Hepatocyte (in vitro differentiated cells): Measurements from ENCODE around the gene NOS3. TPM values are rescaled to one million over a fixed set of nuclear protein-coding genes. Genes with fewer than 3 reads are reported as not detected.
A peak's percentile ranks its signal among the peaks of the same experiment; 100 is the strongest.

Experiments
- DNase-seq: peaks from one replicate; pipeline ENCODE4 v3.0.0-alpha.2; 2016; ENCODE audit warnings: low spot score
- H2AFZ ChIP-seq: fragments of 200-600 bp; sonication (generic); 2 replicates; pipeline ENCODE4 v1.6.0; 2016; ENCODE audit warnings: antibody characterized with exemption, mild to moderate bottlenecking
- H3K27ac ChIP-seq: fragments of 200-600 bp; sonication (generic); 2 replicates; pipeline ENCODE4 v1.5.1; 2016; ENCODE audit warnings: mild to moderate bottlenecking
- H3K27me3 ChIP-seq: fragments of 200-600 bp; sonication (generic); 2 replicates; pipeline ENCODE4 v1.6.1; 2016
- H3K36me3 ChIP-seq: fragments of 200-600 bp; sonication (generic); replicated peaks from 2 replicates; pipeline ENCODE4 v1.5.1; 2016; ENCODE audit warnings: low read depth; ENCODE audit not compliant: insufficient read depth
- H3K4me1 ChIP-seq: fragments of 200-600 bp; sonication (generic); 2 replicates; pipeline ENCODE4 v1.5.1; 2016; ENCODE audit warnings: mild to moderate bottlenecking, moderate library complexity; ENCODE audit not compliant: insufficient read depth
- H3K4me2 ChIP-seq: fragments of 200-600 bp; sonication (generic); 2 replicates; pipeline ENCODE4 v1.6.0; 2016
- H3K4me3 ChIP-seq: fragments of 200-600 bp; sonication (generic); 2 replicates; pipeline ENCODE4 v1.5.1; 2016; ENCODE audit warnings: mild to moderate bottlenecking
- H3K79me2 ChIP-seq: fragments of 200-600 bp; sonication (generic); 2 replicates; pipeline ENCODE4 v1.6.0; 2017; ENCODE audit warnings: mild to moderate bottlenecking
- H3K9me2 ChIP-seq: fragments of 200-600 bp; sonication (generic); replicated peaks from 2 replicates; pipeline ENCODE4 v1.6.0; 2017; ENCODE audit warnings: mild to moderate bottlenecking; ENCODE audit not compliant: insufficient read depth
- H3K9me3 ChIP-seq: fragments of 200-600 bp; sonication (generic); 2 replicates; pipeline ENCODE4 v1.5.1; 2016; ENCODE audit warnings: low read depth, mild to moderate bottlenecking
- H4K20me1 ChIP-seq: fragments of 200-600 bp; sonication (generic); 2 replicates; pipeline ENCODE4 v1.6.0; 2016; ENCODE audit warnings: mild to moderate bottlenecking; ENCODE audit not compliant: insufficient read depth, poor library complexity, severe bottlenecking
- EZH2 ChIP-seq: fragments of 200-600 bp; sonication (generic); IDR thresholded peaks from 2 replicates; pipeline ENCODE4 v1.6.1; 2016; ENCODE audit warnings: antibody characterized with exemption, mild to moderate bottlenecking, borderline replicate concordance
- EZH2phosphoT487 ChIP-seq: fragments of 200-600 bp; sonication (generic); IDR thresholded peaks from one replicate; pipeline ENCODE4 v1.6.1; 2018; ENCODE audit warnings: antibody characterized with exemption, mild to moderate bottlenecking, low read depth, moderate library complexity; ENCODE audit not compliant: unreplicated experiment, severe bottlenecking
- WGBS: methylation state at CpG from one replicate; pipeline ENCODE4 v1.1.6; 2016; ENCODE audit warnings: low lambda C conversion rate; ENCODE audit errors: missing lambda C conversion rate; 5-methylcytosine and 5-hydroxymethylcytosine counted together
- polyA plus RNA-seq: library from polyadenylated mRNA; unstranded; fragments of >200 nt; fragmentation: Nextera tagmentation; extraction: Ambion mirVana; gene quantifications from 2 replicates; pipeline ENCODE4 v1.2.1, GENCODE V29; 2016
- total RNA-seq: library from RNA; depleted of rRNA; stranded (reverse); fragments of >200 nt; gene quantifications from 2 replicates; pipeline ENCODE4 v1.2.3, GENCODE V29; 2014
- TF ChIP-seq, protein P1 (sequence below): fragments of 200-600 bp; sonication (generic); IDR thresholded peaks from 2 replicates; pipeline ENCODE4 v1.5.1; 2016; ENCODE audit warnings: antibody characterized with exemption, mild to moderate bottlenecking; ENCODE audit not compliant: poor library complexity

Gene NOS3
- total and polyA plus RNA-seq, 2 experiments from 2014 or later = 9.8 to 17.4 TPM

DNA sequence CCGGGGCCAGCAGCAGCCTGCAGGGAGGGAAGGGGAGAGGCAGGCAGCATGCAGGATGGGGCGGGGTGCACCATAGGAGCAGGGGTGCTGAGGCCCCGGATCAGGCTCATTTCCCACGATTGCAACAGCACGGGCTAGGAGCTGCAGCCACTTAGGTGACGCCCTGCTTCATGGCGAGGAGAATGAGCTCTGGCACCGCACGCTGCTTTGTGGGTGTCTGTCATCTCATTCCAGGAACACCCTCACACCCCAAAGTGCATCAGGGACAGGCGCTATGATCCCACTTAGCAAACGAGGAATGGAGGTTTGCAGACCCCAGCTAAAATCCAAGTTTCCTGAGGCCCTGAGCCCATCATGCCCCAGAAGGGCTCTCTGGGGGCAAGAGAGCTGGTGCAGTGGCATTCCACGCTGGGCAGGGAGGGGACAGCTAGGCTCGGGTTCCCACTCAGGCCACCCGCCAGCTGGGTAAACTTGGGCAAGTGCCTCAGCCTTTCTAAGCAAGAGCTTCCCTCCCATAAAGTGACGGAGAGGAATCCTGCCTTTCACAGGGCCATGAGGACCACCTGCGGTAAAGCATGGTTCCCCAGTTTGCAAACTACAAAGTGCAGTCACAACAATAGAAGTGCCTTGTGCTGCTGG lies 22.0 kb upstream of the NOS3 start:
- Histone ChIP-seq H3K4me3 (no peak overlapping the region), H3K4me1 (peaks cover 59% of the 10 kb centered on the region), H3K27ac (no peak overlapping the region), H3K27me3 (peaks cover 9% of the 10 kb centered on the region), H4K20me1 (no peaks in the 10 kb centered on the region), H2AFZ (no peak overlapping the region), H3K9me2 (no peaks in the 10 kb centered on the region), H3K9me3 (no peaks in the 10 kb centered on the region), H3K36me3 (no peaks in the 10 kb centered on the region), H3K4me2 (no peak overlapping the region), H3K79me2 (no peaks in the 10 kb centered on the region)
- TF ChIP-seq EZH2 (no peak), EZH2phosphoT487 (no peak)
- TF ChIP-seq, protein P1, sequence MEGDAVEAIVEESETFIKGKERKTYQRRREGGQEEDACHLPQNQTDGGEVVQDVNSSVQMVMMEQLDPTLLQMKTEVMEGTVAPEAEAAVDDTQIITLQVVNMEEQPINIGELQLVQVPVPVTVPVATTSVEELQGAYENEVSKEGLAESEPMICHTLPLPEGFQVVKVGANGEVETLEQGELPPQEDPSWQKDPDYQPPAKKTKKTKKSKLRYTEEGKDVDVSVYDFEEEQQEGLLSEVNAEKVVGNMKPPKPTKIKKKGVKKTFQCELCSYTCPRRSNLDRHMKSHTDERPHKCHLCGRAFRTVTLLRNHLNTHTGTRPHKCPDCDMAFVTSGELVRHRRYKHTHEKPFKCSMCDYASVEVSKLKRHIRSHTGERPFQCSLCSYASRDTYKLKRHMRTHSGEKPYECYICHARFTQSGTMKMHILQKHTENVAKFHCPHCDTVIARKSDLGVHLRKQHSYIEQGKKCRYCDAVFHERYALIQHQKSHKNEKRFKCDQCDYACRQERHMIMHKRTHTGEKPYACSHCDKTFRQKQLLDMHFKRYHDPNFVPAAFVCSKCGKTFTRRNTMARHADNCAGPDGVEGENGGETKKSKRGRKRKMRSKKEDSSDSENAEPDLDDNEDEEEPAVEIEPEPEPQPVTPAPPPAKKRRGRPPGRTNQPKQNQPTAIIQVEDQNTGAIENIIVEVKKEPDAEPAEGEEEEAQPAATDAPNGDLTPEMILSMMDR = no peak
- DNase-seq = no peak
- 81% methylated on average over 16 of the region's 16 CpGs for WGBS

DNA sequence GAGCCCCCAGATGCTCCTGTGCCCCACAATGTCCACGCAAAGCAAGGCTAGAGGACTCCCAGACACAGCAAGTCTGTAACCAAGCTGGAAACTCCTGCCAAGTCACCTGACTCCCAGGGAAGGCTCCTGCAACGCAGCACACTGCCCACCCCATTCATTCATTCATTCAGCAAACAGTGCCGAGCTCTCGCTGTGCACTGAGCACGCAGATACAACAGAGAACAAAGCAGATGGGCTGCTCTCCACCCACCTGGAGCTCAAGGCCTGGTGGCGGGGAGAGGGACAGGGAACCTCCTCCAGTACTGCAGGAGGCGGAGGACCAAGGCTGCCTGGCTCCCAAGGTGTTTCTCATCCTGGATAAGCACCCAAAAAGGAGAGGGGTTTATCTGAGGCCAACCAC lies 21.3 kb upstream of the NOS3 start:
- no peak overlapping the region for H2AFZ ChIP-seq
- H3K36me3 ChIP-seq = no peaks in the 10 kb centered on the region
- H3K4me1 ChIP-seq = peaks cover 64% of the 10 kb centered on the region
- WGBS = 84% methylated on average over 7 of the region's 7 CpGs
- no peaks in the 10 kb centered on the region for H3K79me2 ChIP-seq
- H3K9me2 ChIP-seq = no peaks in the 10 kb centered on the region
- no peak overlapping the region for H3K27ac ChIP-seq
- no peak for TF ChIP-seq EZH2phosphoT487
- TF ChIP-seq EZH2 = no peak
- TF ChIP-seq, protein P1 = no peak
- no peaks in the 10 kb centered on the region for H4K20me1 ChIP-seq
- H3K4me3 ChIP-seq = no peak overlapping the region
- peaks cover 9% of the 10 kb centered on the region for H3K27me3 ChIP-seq
- no peak for DNase-seq
- H3K9me3 ChIP-seq = no peaks in the 10 kb centered on the region
- H3K4me2 ChIP-seq = no peak overlapping the region

DNA sequence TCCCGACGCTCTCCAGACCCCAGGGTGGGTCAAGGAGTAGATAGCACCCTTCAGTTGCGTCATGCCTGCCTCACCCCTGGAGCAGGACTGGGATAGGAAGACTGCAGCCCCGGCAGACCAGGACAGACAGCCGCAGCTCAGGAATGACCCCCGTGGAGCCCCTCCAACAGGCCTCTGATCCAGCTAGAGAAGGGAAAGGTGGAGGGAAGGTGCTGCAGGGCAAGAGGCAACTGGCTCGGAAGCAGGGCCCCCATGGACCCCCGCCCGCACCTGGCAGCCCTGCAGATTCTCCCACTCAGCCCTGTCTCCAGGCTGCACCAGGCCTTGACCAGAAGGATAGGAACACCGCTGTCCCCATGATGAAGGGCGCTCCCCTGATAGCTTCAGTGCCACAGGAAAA lies 20.4 kb upstream of the NOS3 start:
- TF ChIP-seq EZH2phosphoT487 = no peak
- TF ChIP-seq, protein P1 = no peak
- no peak for TF ChIP-seq EZH2
- Histone ChIP-seq H3K36me3 (no peaks in the 10 kb centered on the region), H3K9me2 (no peaks in the 10 kb centered on the region), H3K79me2 (no peaks in the 10 kb centered on the region), H4K20me1 (no peaks in the 10 kb centered on the region), H3K4me3 (no peak overlapping the region), H3K4me2 (peak overlapping the region; percentile 41), H3K9me3 (no peaks in the 10 kb centered on the region), H2AFZ (no peak overlapping the region), H3K27me3 (peaks cover 9% of the 10 kb centered on the region), H3K27ac (no peak overlapping the region), H3K4me1 (peaks cover 64% of the 10 kb centered on the region)
- no peak for DNase-seq
- 58% methylated on average over 11 of the region's 11 CpGs for WGBS
